GM13977 (cell line): Measurements from ENCODE around the gene ERC2.

Experiments used
- DNase-seq: peaks from one replicate; pipeline ENCODE4 v3.0.0; 2012; ENCODE audit warnings: low spot score
- CTCF ChIP-seq: IDR thresholded peaks from 2 replicates; pipeline ENCODE4 v1.5.1; 2012; ENCODE audit warnings: mild to moderate bottlenecking, control low read depth; ENCODE audit not compliant: insufficient read depth; ENCODE audit errors: extremely low read depth, missing control alignments
- in situ Hi-C: fragments of 300-500 bp; cut with MboI; formaldehyde crosslinking; loops from one replicate; pipeline ENCODE4 v1.12.0; 2022; ENCODE audit warnings: low sequenced_read_pairs, low pct_unique_long_range_greater_than_20kb, mixed read lengths, inconsistent platforms; ENCODE audit not compliant: unreplicated experiment

The ERC2 gene

DNA sequence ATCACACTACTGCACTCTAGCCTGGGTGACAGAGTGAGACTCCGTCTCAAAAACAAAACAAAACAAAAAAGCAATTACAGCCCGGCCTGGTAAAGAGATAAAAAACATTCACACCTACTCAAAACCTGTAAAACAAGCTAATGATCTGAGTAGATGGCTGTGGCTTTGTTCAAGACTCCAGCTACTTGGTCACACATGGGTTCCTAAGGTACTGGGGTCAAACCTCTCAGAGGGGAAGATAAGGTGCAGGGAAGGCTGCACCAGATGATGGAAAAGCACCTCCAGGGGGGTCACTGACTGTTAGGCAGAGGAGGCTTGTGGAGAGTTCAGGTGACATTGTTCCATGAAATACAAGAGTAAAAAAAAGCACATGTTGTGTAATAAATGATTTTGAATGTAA is 531.0 kb downstream of the ERC2 start:
- TF ChIP-seq CTCF, result no peak
- no peak for DNase-seq
- in situ Hi-C loops, result no loop called here

DNA sequence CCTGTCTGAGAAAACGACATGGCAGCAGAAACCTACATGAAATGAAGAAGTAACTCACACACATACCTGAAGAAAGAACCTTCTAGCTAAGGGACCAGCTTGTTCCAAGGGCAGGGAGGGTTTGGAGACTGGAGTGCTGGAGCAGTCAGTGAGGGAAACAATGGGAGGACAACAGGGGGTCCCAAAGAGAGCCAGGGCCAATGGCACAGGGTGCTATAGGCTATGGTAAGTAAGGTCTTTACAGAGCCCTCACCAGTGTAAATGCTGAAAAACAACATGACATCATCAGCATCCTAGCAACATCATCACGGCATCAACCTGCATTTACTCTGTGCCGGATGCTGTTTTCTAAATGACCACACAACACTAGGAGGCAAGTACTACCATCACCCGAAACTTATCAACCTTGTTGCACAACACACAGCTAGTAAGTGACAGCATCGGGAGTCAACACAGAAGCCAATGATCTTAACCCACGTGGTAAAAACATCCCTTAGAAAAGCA is 531.7 kb downstream of the ERC2 start:
- TF ChIP-seq CTCF, result no peak
- in situ Hi-C loops, result no loop called here
- DNase-seq, result no peak

GRCh38 chr3:55935241-55935640 is 533.0 kb downstream of the ERC2 start:
- in situ Hi-C loops, result no loop called here
- TF ChIP-seq CTCF, result no peak
- no peak for DNase-seq

DNA sequence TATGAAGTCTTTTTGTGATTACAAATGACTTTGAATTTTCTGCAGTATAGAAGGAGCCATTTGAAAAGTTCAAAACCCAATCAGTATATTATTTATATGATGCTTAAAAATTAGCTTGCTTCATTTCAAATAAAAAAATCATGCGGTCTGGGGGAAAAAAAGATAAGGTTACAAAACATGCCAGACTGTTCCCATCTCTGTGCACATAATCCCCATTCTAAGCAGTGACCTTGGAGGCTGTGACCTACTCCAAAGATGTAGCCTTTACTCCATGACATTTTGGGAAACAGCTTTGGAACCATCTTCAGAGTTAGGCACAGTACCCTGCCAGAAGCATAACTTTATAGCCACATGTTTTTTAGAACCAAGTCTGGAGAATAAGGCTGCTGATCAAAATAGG is 533.5 kb downstream of the ERC2 start:
- no peak for TF ChIP-seq CTCF
- in situ Hi-C loops, result no loop called here
- no peak for DNase-seq

DNA sequence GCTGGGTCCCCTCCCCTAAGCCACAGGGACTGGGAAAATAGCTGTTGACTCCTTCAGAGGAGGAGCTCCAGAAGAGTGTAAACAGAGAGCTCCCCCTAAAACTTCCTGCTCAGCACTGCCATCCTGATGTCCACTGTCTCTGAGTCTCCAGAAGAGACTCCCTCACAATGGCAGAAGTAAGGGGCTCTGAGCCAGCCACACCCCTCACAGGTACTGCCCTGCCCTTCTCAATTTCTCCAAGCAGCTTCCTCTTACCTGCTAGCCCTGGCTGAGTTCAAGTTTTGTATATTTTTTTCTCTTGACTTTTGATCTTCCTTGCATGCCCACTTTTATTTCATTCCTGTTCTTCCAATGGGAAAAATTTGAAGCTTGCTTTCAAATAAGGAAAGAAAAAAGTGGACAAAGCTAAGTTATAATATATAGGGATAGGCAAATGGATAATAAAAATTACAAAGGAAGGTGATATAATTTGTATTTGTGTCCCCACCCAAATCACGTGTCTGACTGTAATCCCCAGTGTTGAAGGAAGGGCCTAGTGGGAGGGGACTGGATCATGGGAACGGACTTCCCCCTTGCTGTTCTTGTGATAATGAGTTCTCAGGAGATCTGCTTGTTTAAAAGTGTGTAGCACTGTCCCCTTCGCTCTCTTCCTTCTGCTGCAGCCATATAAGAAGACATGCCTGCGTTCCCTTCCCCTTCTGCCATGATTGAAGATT is 539.0 kb downstream of the ERC2 start:
- in situ Hi-C loops, result no loop called here
- no peak for DNase-seq
- TF ChIP-seq CTCF, result no peak

GRCh38 chr3:55923626-55924025 is 544.6 kb downstream of the ERC2 start:
- no peak for DNase-seq
- no peak for TF ChIP-seq CTCF
- in situ Hi-C loops, result no loop called here

DNA sequence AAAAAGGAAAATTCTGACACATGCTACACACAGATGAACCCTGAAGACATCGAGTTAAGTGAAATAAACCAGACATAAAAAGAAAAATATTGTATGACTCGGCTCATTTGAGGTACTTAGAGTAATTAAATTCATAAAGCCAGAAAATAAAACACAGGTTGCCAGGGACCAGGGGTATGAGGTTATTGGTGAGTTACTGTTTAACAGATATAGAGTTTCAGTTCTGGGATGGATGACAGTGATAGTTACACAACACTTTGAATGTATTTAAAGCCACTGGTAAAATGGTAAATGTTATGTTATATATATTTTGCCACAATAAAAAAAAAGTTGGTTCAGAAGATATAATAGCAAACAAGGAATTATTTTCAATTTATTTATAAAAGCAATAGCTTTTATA is 545.1 kb downstream of the ERC2 start:
- in situ Hi-C loops, result no loop called here
- DNase-seq, result no peak
- no peak for TF ChIP-seq CTCF
